Large intestine (tissue), 3 donors: ENCODE measurements around the gene PPP1R7. TPM values are rescaled to one million over a fixed set of nuclear protein-coding genes. Genes with fewer than 3 reads are reported as not detected.
A peak's percentile ranks its signal among the peaks of the same experiment; 100 is the strongest.

Experiments
- DNase-seq, 2 donors: peaks; one replicate each; pipeline versions ENCODE4 v3.0.0 to v3.0.0-alpha.2; 2013
- H3K27ac ChIP-seq: one replicate; pipeline ENCODE4 v1.5.1; 2013; ENCODE audit warnings: low read length
- H3K27me3 ChIP-seq: 2 replicates; pipeline ENCODE4 v1.6.1; 2013; ENCODE audit warnings: low read length; ENCODE audit not compliant: control insufficient read depth, insufficient read depth
- H3K36me3 ChIP-seq: 2 replicates; pipeline ENCODE4 v1.6.1; 2013; ENCODE audit warnings: low read length; ENCODE audit not compliant: control insufficient read depth, insufficient read depth
- H3K4me1 ChIP-seq: one replicate; pipeline ENCODE4 v1.6.1; 2013; ENCODE audit warnings: low read length; ENCODE audit not compliant: control insufficient read depth, insufficient read depth
- H3K4me3 ChIP-seq: one replicate; pipeline ENCODE4 v1.5.1; 2013; ENCODE audit warnings: low read length
- H3K9me3 ChIP-seq: one replicate; pipeline ENCODE4 v1.6.1; 2013; ENCODE audit warnings: mild to moderate bottlenecking, low read depth, low read length, moderate library complexity; ENCODE audit not compliant: control insufficient read depth
- WGBS: methylation state at CpG from one replicate; pipeline ENCODE4 v1.1.5; 2013; ENCODE audit warnings: low lambda C conversion rate; ENCODE audit not compliant: insufficient coverage; 5-methylcytosine and 5-hydroxymethylcytosine counted together
- polyA plus RNA-seq: library from polyadenylated mRNA; unstranded; fragments of 120-200 nt; gene quantifications from one replicate; pipeline ENCODE4 v1.2.1, GENCODE V29; 2013

Gene PPP1R7
- polyA plus RNA-seq, 1 donor = 58.4 TPM

DNA sequence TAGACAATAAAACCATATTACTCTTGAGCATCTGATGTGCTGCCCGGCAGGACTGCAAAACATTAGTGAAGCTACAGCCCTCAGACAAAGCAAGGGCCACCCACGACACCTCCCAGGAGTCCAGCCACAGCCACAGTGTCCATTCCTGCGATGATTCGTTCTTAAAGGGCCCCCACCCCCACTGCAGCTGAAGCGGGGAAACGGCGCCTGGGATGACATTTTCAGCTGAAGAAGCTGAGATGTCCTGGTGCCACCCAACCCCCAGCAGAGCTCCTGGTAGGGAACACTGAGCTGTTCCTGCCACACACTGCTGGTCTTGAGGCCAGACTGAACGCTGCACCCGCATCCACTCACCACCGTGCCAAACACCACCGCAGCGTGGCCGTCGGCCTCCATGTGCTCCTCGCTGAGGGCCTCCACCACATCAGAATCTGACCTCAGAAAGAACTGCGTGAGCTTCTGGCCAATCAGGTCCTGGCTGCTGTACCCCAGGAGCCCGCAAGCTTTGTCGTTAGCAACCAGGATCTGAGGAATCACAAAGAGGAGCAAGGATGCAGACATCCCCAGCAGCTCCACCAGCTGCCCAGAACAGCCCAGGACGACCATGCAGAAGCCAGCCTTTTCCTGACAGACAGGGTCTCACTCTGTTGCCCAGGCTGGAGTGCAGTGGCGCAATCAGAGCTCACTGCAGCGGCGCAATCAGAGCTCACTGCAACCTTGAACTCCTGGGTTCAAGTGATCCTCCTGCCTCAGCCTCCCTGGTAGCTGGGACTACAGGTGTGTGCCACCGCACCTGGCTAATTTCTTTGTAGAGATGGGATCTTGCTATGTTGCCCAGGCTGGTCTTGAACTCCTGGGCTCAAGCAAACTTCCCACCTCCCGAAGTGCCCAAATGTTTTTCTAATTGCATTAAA lies 10.5 kb upstream of the PPP1R7 start:
- Histone ChIP-seq H3K27me3 (no peaks in the 10 kb centered on the region), H3K4me1 (peaks cover 9% of the 10 kb centered on the region), H3K27ac (no peak overlapping the region), H3K36me3 (peaks cover 16% of the 10 kb centered on the region), H3K4me3 (no peak overlapping the region), H3K9me3 (no peaks in the 10 kb centered on the region)
- WGBS = no CpG with 5 or more reads among the region's 24 CpGs
- DNase-seq = no peak

DNA sequence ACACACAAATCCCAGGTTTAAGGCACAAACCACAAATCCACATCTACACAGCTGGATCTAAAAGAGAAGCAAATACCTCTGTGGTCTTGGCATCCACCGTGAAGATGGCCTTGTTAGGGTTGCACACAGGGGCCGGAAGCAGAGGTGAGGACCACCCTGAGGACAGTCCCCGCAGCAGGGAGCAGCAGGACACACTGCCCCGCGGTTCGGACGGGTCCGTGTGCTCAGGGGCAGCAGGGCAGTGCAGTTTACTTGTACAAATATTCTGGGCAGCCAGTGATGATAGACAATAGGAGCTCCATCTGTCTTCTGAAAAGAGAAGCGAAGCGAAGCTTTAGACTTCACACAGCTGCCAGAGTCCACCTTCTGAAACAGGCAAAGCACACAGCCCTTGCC lies 9.8 kb upstream of the PPP1R7 start:
- no CpG with 5 or more reads among the region's 10 CpGs for WGBS
- no peaks in the 10 kb centered on the region for H3K9me3 ChIP-seq
- no peak overlapping the region for H3K27ac ChIP-seq
- peaks cover 9% of the 10 kb centered on the region for H3K4me1 ChIP-seq
- H3K36me3 ChIP-seq = peaks cover 16% of the 10 kb centered on the region
- H3K4me3 ChIP-seq = no peak overlapping the region
- no peak for DNase-seq
- H3K27me3 ChIP-seq = no peaks in the 10 kb centered on the region

DNA sequence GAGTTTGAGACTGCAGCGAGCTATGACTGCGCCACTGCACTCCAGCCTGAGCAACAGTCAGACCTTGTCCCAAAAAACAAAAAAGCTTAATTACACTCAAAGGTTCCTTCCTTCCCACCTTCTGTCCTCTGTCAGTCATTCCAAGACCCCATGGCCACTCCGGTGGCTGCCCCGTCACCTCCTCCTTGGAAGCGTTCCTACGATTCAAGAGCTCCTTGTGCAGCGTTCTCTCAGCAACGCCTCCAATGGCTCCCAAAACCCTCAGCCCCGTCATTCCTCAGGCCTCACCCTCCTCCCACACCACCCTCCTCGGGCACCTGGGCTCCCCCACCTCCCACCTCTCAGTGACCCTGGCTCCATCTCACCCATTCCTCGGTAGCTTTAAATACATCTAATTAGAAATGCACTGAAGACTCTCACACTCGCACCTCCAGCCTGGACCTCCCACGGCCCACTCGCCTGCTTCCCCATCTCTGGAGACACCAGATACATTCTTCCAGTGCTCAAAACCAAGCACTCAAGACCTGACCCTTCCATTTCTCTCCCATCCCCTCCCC lies 9.0 kb upstream of the PPP1R7 start:
- peaks cover 1% of the 10 kb centered on the region for H3K4me1 ChIP-seq
- no peaks in the 10 kb centered on the region for H3K27me3 ChIP-seq
- H3K4me3 ChIP-seq = no peak overlapping the region
- DNase-seq = no peak
- peaks cover 16% of the 10 kb centered on the region for H3K36me3 ChIP-seq
- no peak overlapping the region for H3K27ac ChIP-seq
- WGBS = no CpG with 5 or more reads among the region's 14 CpGs
- H3K9me3 ChIP-seq = no peaks in the 10 kb centered on the region

DNA sequence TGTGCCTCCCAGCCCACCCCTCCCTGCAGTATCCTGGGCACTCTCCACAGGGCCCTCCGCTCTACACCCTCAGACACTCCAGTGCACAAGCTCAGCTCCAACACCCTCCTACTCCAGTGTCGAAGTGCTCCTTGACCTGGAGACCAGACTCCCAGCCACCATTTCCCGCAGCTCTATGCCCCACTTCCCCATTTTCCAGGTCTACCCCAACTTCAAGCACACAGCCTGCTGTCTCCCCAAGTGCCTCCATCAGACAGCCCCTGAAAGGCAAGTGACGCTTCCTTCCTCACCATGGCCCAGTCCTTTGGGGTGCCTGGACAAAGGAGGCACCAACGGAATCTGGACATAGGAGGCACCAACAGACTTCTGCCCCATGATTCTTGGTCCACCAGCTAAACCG lies 8.2 kb upstream of the PPP1R7 start:
- no peak for DNase-seq
- Histone ChIP-seq H3K27ac (no peak overlapping the region), H3K9me3 (no peaks in the 10 kb centered on the region), H3K4me3 (no peak overlapping the region), H3K4me1 (no peaks in the 10 kb centered on the region), H3K36me3 (peaks cover 16% of the 10 kb centered on the region), H3K27me3 (no peaks in the 10 kb centered on the region)
- WGBS = no CpG with 5 or more reads among the region's 6 CpGs

DNA sequence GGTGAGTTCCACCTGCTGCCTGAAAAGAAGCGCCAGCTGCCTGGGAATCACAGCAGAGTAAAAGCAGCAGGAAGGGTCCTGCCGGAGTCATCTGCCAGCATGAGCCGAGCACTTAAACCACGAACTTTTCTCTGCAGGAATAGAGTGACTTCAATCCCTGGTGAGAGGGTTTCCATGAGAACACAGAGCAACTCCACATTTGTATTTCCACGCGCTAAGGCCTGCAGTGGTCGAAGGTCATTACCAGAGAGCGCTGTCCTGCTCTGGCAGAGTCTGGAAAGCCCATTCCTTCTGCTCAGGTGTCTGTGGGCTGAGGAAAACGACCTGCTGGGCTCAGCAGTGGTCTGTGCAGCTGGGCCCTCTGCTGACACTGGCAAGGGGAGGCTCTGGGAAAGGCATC lies 7.7 kb upstream of the PPP1R7 start:
- peak in 1 of 2 donors; percentile 29 for DNase-seq
- H3K4me3 ChIP-seq = no peak overlapping the region
- H3K9me3 ChIP-seq = no peaks in the 10 kb centered on the region
- no CpG with 5 or more reads among the region's 9 CpGs for WGBS
- no peaks in the 10 kb centered on the region for H3K27me3 ChIP-seq
- no peaks in the 10 kb centered on the region for H3K4me1 ChIP-seq
- H3K27ac ChIP-seq = no peak overlapping the region
- H3K36me3 ChIP-seq = peaks cover 13% of the 10 kb centered on the region

DNA sequence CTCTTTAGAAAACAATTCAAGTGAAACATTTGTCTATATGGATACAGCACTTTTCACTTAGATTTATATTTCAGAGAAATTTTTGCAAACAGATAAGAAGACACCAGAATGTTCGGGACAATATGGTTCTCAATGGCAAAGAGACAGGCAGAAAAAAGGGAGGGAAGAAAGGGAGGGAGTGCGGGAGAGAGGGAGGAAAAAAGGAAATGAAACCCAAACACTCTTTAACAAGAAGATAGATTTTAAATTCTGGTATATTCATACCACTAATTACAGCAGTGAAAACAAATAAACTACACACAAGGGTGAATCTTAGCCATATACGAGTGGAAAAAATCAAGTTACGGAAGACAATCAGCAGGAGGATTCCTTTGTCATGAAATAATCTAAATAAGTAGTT lies 4.0 kb upstream of the PPP1R7 start:
- Histone ChIP-seq H3K9me3 (no peaks in the 10 kb centered on the region), H3K4me1 (peaks cover 7% of the 10 kb centered on the region), H3K36me3 (peaks cover 6% of the 10 kb centered on the region), H3K4me3 (no peak overlapping the region), H3K27ac (no peak overlapping the region), H3K27me3 (no peaks in the 10 kb centered on the region)
- 100% methylated on average over 2 of the region's 4 CpGs for whole genome bisulfite sequencing
- DNase-seq = no peak

DNA sequence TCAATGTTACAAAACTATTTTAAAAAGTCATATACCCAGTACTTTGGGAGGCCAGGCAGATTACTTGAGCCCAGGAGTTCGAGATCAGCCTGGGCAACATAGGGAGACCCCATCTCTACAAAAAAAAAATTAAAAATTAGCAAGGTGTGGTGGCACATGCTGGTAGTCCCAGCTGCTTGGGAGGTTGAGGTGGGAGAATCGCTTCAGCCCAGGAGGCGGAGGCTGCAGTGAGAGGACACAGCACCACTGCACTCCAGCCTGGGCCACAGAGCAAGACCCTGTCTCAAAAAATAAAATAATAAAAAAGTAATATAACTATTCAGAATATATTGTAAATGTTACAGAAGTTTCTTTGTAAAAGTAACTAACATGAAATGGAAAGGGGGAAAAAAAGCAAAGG lies 2.9 kb upstream of the PPP1R7 start:
- no peaks in the 10 kb centered on the region for H3K9me3 ChIP-seq

DNA sequence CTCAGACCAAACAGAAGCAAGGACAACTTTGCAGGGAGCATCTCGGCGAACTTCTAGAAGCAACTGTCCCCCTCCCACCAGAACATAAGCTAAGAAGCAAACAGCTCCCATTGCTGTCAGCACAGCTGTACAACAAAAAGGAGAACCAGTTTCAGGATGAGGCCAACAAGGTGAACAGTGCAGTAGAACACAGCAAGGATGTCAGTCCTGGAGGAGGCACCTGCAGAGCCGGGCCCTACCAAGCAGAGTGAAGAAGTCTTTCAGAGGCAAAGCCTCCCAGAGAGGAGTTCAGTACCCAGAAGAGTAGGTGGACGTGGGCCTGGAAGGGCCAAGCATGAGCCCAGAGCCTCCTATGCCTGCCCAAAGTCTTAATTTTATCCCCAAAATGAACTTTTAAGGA lies 2.0 kb upstream of the PPP1R7 start:
- no CpG with 5 or more reads among the region's 4 CpGs for WGBS
- DNase-seq = no peak
- Histone ChIP-seq H3K36me3 (peaks cover under 1% of the 10 kb centered on the region), H3K9me3 (no peaks in the 10 kb centered on the region), H3K4me3 (peak overlapping the region; percentile 30), H3K27ac (no peak overlapping the region), H3K27me3 (no peaks in the 10 kb centered on the region), H3K4me1 (peaks cover 8% of the 10 kb centered on the region)

More for the DNA sequence above, 2.9 kb upstream of the PPP1R7 start:
- Histone ChIP-seq H3K27me3 (no peaks in the 10 kb centered on the region), H3K27ac (no peak overlapping the region), H3K36me3 (peaks cover 4% of the 10 kb centered on the region), H3K4me3 (no peak overlapping the region), H3K4me1 (peaks cover 8% of the 10 kb centered on the region)
- WGBS = 100% methylated on average over 1 of the region's 3 CpGs
- no peak for DNase-seq

DNA sequence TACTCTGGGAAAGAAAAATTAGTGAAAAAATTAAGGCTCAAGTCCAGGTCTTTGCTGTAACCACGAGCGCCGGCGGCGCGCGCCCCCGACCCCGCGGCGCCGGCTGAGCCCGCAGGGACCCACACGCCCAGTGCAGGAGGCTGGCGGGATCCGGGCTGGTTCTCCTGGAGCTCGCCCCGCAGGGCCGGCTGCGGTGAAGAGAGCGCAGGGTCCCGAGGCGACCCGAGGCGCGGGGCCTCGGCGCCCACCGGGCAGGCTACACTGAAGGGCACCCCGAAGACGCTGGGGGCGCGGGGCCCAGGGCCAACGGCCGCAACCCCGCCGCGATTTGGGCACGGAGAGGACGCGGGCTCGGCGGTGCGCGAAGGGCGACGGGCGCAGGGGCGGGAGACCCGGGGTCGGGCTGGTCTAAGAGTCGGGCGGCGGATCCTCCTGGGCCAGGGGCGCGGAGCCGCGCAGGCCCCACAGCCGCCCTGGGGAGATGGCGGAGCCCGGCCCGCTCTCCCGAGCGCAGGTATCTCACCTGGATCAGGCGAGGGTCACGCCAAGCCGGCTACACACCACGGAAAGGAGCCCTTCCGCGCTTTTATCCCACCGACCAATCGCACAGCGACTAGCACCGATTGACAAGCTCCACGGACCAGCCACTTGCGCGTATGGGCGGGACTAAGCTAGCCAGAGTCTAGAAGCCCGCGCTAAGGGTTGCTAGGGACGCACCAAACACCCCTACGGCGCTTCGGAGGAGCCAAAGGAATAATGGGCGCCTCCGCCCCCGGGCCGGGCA lies 1.2 kb upstream of the PPP1R7 start, which contains the start of gene PASK:
Gene PASK (minus strand): TSS at position 582 of the 784 bp plus-strand sequence. CDS start 6,440 bp downstream, outside the sequence.
- Histone ChIP-seq H3K4me1 (peaks cover 8% of the 10 kb centered on the region), H3K4me3 (peak within 1 kb of the TSS; percentile 69), H3K27me3 (no peaks in the 10 kb centered on the region), H3K36me3 (peaks cover 5% of the 10 kb centered on the region), H3K27ac (peak within 1 kb of the TSS; percentile 44), H3K9me3 (no peaks in the 10 kb centered on the region)
- no CpG with 5 or more reads among the region's 88 CpGs for WGBS
- DNase-seq = peak; percentile 92 to 96

DNA sequence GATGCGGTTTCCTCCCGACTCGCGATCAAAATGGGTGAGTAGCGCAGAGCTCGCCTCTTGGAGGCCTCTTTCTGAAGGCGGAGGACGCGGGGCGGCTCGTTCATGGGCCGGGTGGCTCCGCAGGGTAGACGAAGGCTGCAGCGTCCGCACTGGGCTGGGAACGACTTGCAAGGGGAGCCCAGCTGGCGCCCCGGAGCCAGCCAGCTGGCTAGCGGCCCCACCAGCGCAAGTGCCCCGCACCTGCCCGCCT lies 667 bp upstream of the PPP1R7 start:
- no CpG with 5 or more reads among the region's 23 CpGs for WGBS
- peaks cover 7% of the 10 kb centered on the region for H3K36me3 ChIP-seq
- no peaks in the 10 kb centered on the region for H3K9me3 ChIP-seq
- no peak overlapping the region for H3K27ac ChIP-seq
- no peaks in the 10 kb centered on the region for H3K27me3 ChIP-seq
- peaks cover 8% of the 10 kb centered on the region for H3K4me1 ChIP-seq
- DNase-seq = no peak
- peak overlapping the region; percentile 69 for H3K4me3 ChIP-seq
